GM13977 (cell line): ENCODE data around the gene OR10A3.
"Not testable (repeated sequence)": the region's sequence is repeated elsewhere in the genome, so short reads cannot be mapped to it uniquely, and the experiment has no call there.

Experiments used
- DNase-seq: peaks from one replicate; pipeline ENCODE4 v3.0.0; 2012; ENCODE audit warnings: low spot score
- in situ Hi-C: fragments of 300-500 bp; cut with MboI; formaldehyde crosslinking; loops from one replicate; pipeline ENCODE4 v1.12.0; 2022; ENCODE audit warnings: low sequenced_read_pairs, low pct_unique_long_range_greater_than_20kb, mixed read lengths, inconsistent platforms; ENCODE audit not compliant: unreplicated experiment
- TF ChIP-seq, protein P1 (sequence below): IDR thresholded peaks from 2 replicates; pipeline ENCODE4 v1.5.1; 2012; ENCODE audit warnings: mild to moderate bottlenecking, control low read depth; ENCODE audit not compliant: insufficient read depth; ENCODE audit errors: extremely low read depth, missing control alignments

Gene OR10A3, protein sequence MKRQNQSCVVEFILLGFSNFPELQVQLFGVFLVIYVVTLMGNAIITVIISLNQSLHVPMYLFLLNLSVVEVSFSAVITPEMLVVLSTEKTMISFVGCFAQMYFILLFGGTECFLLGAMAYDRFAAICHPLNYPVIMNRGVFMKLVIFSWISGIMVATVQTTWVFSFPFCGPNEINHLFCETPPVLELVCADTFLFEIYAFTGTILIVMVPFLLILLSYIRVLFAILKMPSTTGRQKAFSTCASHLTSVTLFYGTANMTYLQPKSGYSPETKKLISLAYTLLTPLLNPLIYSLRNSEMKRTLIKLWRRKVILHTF

DNA sequence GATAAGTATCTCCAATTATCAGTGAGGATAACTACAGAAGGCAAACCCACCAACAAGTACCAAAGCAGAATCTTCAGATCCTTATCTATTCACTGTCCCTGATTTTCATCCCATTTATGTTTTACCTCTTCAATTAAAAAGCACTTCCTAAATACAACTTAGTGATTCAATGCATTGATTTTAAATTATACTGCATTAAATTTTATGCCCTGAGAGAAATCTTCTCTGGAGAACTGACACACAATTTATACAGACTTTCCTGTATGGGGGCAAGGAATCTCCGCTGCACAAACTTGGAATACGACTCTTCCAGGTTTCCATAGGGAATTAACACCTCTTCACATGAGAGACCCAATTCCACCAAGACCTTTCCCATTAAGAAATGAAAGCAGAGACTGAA is at the start of gene OR10A3:
Gene OR10A3, minus strand, starts transcription at position 101 of the 400 bp plus-strand sequence. CDS start 2,188 bp downstream, outside the sequence.
- TF ChIP-seq, protein P1, sequence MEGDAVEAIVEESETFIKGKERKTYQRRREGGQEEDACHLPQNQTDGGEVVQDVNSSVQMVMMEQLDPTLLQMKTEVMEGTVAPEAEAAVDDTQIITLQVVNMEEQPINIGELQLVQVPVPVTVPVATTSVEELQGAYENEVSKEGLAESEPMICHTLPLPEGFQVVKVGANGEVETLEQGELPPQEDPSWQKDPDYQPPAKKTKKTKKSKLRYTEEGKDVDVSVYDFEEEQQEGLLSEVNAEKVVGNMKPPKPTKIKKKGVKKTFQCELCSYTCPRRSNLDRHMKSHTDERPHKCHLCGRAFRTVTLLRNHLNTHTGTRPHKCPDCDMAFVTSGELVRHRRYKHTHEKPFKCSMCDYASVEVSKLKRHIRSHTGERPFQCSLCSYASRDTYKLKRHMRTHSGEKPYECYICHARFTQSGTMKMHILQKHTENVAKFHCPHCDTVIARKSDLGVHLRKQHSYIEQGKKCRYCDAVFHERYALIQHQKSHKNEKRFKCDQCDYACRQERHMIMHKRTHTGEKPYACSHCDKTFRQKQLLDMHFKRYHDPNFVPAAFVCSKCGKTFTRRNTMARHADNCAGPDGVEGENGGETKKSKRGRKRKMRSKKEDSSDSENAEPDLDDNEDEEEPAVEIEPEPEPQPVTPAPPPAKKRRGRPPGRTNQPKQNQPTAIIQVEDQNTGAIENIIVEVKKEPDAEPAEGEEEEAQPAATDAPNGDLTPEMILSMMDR = no peak
- DNase-seq = no peak
- in situ Hi-C loops = no loop called here

DNA sequence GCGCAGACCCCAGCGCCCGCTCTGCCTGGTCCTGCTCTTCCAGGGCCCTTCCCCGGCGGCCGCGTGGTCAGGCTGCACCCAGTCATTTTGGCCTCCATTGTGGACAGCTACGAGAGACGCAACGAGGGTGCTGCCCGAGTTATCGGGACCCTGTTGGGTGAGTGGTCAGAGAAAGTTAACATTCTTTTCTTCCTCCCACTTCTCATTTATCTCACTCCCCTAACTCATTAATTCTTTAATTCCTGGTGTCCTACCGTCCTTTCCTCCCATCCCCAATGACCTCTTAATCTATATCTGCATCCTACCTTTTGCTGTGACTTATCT is 46.0 kb upstream of the OR10A3 start:
- in situ Hi-C loops = loop anchor here (10.0 kb wide), 1 partner anchor 93 kb away; no protein-coding TSS in a partner anchor
- not testable (repeated sequence) for DNase-seq

DNA sequence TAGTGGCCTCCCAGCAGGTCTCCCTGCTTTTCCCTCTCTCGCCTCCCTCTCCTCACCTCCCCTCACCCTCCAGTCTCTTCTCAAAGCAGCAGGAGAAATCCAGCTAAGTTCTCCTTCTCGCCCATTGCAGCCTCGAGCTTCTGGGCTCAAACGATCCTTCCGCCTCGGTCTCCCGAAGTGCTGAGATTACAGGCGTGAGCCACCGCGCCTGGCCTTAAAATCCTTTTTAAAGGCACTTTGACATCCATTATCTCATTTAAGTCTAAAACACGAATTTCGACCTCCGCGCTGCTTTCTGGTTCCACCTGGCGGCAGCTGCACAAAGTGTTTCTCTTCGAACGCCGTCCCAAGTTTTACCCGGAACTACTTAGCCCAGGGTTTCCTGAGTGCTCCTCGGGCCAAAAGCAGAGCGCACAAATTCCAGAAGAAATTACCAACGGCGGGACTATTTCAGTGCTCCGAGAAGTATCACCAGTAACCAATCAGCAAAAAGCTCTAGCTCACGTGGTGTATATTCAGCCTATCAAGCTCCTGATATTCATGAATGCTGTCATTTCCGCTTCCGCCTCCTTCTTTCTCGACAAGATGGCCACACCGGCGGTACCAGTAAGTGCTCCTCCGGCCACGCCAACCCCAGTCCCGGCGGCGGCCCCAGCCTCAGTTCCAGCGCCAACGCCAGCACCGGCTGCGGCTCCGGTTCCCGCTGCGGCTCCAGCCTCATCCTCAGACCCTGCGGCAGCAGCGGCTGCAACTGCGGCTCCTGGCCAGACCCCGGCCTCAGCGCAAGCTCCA is 45.5 kb upstream of the OR10A3 start, which contains the start of gene EIF3F:
Gene EIF3F, plus strand, starts transcription at position 570 of the 792 bp plus-strand sequence. Its CDS starts 16 bp downstream, at position 586.
- in situ Hi-C loops = loop anchor here (10.0 kb wide), 1 partner anchor 92 kb away; no protein-coding TSS in a partner anchor
- TF ChIP-seq, protein P1 = peak; percentile 87

DNA sequence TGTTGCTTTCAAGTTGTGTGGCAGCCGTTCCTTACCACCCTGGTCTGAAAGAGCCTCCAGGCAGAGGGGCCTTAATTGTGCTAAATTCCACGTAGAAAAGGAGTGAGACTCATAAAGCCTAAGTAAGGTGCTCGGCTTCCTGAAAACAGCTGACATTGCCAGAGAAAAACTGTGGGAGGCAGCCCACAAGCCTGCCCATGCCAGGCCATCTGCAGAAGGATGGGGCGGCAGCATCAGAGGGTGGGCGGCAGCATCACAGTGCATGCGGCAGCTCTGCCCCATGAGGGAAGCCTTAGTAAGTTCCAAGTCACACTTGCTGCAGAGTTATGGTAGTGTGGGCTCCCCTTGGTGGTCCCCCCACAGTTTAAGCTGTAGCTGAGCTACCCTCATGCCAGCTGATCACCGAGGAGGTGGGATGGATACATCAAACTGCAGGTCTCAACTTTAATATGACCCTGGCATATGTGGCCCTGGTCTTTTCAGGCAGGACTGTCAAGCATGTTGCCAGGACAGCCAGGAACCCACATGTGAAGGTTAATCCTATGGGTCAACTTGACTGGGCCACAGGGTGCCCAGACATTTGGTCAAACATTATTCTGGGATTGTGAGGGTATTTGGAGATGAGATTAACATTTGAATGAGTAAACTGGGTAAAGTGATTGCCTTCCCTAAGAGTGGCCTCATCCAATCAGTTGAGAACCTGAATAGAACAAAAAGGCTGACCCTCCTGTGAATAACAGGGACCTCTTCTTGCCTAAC is 42.5 kb upstream of the OR10A3 start:
- in situ Hi-C loops = loop anchor here (10.0 kb wide), 1 partner anchor 89 kb away; no protein-coding TSS in a partner anchor
- TF ChIP-seq, protein P1 = no peak
- no peak for DNase-seq

More for the DNA sequence above, 45.5 kb upstream of the OR10A3 start, which contains the start of gene EIF3F:
- DNase-seq = peak; percentile 93

DNA sequence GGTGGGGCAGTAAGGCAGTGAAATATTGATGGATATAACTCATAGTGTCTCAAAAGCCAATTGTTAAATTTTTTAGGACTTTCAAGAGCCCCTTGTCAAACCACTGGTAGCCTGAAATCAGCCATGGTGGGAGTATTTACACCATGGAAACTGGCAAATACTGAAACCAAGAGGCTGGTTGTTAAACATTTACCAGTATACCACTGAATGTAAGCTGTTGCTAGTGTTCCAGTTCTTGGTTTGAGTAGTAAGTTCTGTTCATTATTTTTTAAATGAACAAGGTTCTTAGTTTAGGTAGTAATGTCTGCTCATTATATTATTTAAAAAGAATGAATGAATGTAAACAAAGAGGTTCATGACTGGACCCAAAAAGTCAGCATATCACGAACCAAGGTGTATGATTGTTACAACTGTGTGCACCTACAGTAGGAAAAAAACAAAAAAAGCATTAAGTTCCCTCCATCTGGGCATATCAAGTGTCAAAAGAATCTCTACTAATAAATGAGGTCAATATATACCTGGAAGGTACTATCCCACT is 41.1 kb upstream of the OR10A3 start:
- TF ChIP-seq, protein P1 = no peak
- DNase-seq = no peak
- in situ Hi-C loops = loop anchor here (10.0 kb wide), 1 partner anchor 88 kb away; no protein-coding TSS in a partner anchor

DNA sequence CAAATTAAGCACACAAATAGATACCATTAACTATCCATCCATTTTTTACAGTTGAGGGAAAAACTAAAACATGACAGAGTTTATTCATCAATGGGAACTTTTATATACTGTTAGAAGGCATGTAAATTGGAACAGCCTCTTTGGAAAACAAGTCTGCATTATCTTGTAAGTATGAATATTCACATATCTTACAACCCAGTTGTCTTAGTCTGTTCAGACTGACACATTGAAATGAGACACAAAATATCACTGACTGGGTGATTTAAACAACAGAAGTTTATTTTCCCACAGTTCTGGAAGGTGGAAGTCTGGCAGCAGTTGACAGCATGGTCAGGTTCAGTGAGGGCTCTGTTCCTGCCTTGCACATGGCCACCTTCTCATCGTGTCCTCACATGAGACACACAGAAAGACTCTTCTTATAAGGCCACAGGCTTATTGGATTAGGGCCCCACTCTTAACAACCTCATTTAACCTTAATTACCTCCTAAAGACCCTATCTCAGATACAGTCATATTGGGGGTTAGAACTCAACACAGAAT is 40.2 kb upstream of the OR10A3 start:
- TF ChIP-seq, protein P1 = no peak
- in situ Hi-C loops = loop anchor here (10.0 kb wide), 1 partner anchor 87 kb away; no protein-coding TSS in a partner anchor
- DNase-seq = no peak
